GM21381 (cell line): ENCODE data around the gene UMPS.

Source experiments
- ATAC-seq: cut with Tn5 transposase; IDR thresholded peaks from one replicate; pipeline ENCODE4 v1.9.1; 2021; ENCODE audit warnings: mild to moderate bottlenecking, moderate library complexity; ENCODE audit not compliant: unreplicated experiment

Gene UMPS

GRCh38 chr3:124793054-124793739, 62.9 kb downstream of the UMPS start:
- no peak for ATAC-seq

DNA sequence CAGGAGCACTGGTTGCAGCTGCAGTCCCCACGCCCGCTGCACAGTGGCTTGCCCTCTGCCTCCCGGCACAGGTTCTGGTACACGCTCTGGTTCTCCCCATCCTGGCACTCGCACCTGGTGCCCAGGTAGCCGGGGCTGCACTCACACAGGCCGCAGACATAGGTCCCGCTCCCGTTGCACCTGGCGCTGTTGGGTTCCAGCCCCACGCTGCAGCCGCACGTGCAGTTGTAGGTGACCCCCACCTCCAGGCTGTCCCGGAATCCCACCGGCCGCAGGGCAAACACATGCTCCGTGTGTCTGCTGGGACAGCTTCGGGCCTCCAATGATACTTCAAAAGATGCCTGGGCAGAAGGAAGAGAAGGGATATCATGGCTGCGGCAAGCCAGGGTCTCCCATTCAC, 66.2 kb downstream of the UMPS start:
- no peak for ATAC-seq

DNA sequence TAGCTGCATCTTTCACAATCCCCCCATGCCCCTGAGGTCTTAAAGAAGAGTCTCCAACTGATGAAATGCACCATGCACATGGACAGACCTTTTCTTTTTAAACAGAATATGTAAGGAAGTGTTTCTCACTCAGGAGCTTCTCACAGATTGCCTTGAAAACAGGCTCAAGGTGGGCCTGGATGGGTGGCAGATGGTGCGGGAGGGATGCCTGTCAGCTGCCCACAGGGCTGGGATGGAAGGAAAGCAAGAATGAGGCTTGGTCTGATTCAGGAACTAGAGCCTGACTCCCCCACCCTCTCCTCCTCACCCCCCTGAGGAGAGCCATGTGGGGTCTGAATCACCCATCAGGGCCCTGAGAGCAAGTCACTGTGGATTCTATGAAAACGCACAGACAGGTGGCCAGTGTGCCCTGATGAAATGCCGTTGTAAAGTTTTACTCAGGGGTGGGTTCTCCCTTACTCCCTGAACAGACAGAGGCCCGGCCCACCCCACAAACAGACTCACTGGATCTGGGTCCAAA, 67.2 kb downstream of the UMPS start:
- no peak for ATAC-seq
